Neural crest cell (in vitro differentiated cells): ENCODE results near the gene KISS1R. TPM values are rescaled to one million over a fixed set of nuclear protein-coding genes. Genes with fewer than 3 reads are reported as not detected.

Experiments
- DNase-seq: peaks from one replicate; pipeline ENCODE4 v3.0.0; 2021; ENCODE audit warnings: low read depth, mixed read lengths, low spot score
- H3K27ac Mint-ChIP-seq: one replicate; pipeline ENCODE4 v1.8.0; 2021; ENCODE audit warnings: mild to moderate bottlenecking, mixed read lengths; ENCODE audit not compliant: unreplicated experiment
- H3K27me3 Mint-ChIP-seq: 2 replicates; pipeline ENCODE4 v1.8.0; 2021; ENCODE audit warnings: low read depth, mild to moderate bottlenecking, mixed read lengths
- H3K36me3 Mint-ChIP-seq: 2 replicates; pipeline ENCODE4 v1.8.0; 2021; ENCODE audit warnings: low read depth, mild to moderate bottlenecking, mixed read lengths
- H3K4me1 Mint-ChIP-seq: 2 replicates; pipeline ENCODE4 v1.8.0; 2021; ENCODE audit warnings: mixed read lengths
- H3K4me3 Mint-ChIP-seq: one replicate; pipeline ENCODE4 v1.8.0; 2021; ENCODE audit warnings: mild to moderate bottlenecking, mixed read lengths
- H3K9me3 Mint-ChIP-seq: 2 replicates; pipeline ENCODE4 v1.8.0; 2021; ENCODE audit warnings: mixed read lengths
- CTCF ChIP-seq: fragments of 200-600 bp; sonication (generic); conservative IDR thresholded peaks from 2 replicates; pipeline ENCODE4 v1.5.0; 2021; ENCODE audit warnings: antibody characterized with exemption, mild to moderate bottlenecking
- total RNA-seq: library from RNA; stranded (reverse); gene quantifications from 2 replicates; pipeline ENCODE4 v1.2.1, GENCODE V29; 2021

Gene KISS1R
- total RNA-seq, 1 donor from 2014 or later: 2.4 TPM

GRCh38 chr19:870314-870713 lies 46.8 kb upstream of the KISS1R start:
- Mint-ChIP-seq H3K9me3 (no peaks in the 10 kb centered on the region), H3K27ac (no peak overlapping the region), H3K4me3 (no peak overlapping the region), H3K4me1 (peaks cover 4% of the 10 kb centered on the region), H3K36me3 (peaks cover 6% of the 10 kb centered on the region), H3K27me3 (peaks cover 13% of the 10 kb centered on the region)
- DNase-seq: no peak
- no peak for TF ChIP-seq CTCF

- TF ChIP-seq CTCF: no peak
- Mint-ChIP-seq H3K27me3 (peaks cover 10% of the 10 kb centered on the region), H3K4me3 (no peak overlapping the region), H3K27ac (no peak overlapping the region), H3K9me3 (no peaks in the 10 kb centered on the region), H3K4me1 (peaks cover 4% of the 10 kb centered on the region), H3K36me3 (peaks cover 6% of the 10 kb centered on the region)
- DNase-seq: no peak
Observed at GRCh38 chr19:870963-871401, 46.2 kb upstream of the KISS1R start.

GRCh38 chr19:871446-872265 lies 45.5 kb upstream of the KISS1R start:
- peaks cover 6% of the 10 kb centered on the region for H3K36me3 Mint-ChIP-seq
- no peak for DNase-seq

GRCh38 chr19:872266-872951 lies 44.7 kb upstream of the KISS1R start:
- DNase-seq: peak; percentile 47
- Mint-ChIP-seq H3K9me3 (no peaks in the 10 kb centered on the region), H3K27ac (no peak overlapping the region), H3K4me3 (peak overlapping the region; percentile 67), H3K4me1 (peaks cover 3% of the 10 kb centered on the region), H3K36me3 (peaks cover 5% of the 10 kb centered on the region), H3K27me3 (peaks cover 9% of the 10 kb centered on the region)
- no peak for TF ChIP-seq CTCF

More at GRCh38 chr19:871446-872265, 45.5 kb upstream of the KISS1R start:
- no peak overlapping the region for H3K27ac Mint-ChIP-seq
- H3K4me1 Mint-ChIP-seq: peaks cover 4% of the 10 kb centered on the region
- no peak for TF ChIP-seq CTCF
- no peaks in the 10 kb centered on the region for H3K9me3 Mint-ChIP-seq
- peaks cover 10% of the 10 kb centered on the region for H3K27me3 Mint-ChIP-seq
- H3K4me3 Mint-ChIP-seq: peak overlapping the region; percentile 76

- H3K27me3 Mint-ChIP-seq: peaks cover 7% of the 10 kb centered on the region
- H3K27ac Mint-ChIP-seq: no peak overlapping the region
- TF ChIP-seq CTCF: no peak
- no peak overlapping the region for H3K4me3 Mint-ChIP-seq
- peaks cover 2% of the 10 kb centered on the region for H3K36me3 Mint-ChIP-seq
- no peak for DNase-seq
- no peaks in the 10 kb centered on the region for H3K4me1 Mint-ChIP-seq
- H3K9me3 Mint-ChIP-seq: no peaks in the 10 kb centered on the region
Observed at GRCh38 chr19:873084-873483, 44.0 kb upstream of the KISS1R start.
